ENCODE results near the gene SND1. TPM values are rescaled to one million over a fixed set of nuclear protein-coding genes. Genes with fewer than 3 reads are reported as not detected.

The SND1 gene
- total RNA-seq, 1 experiment from 2014 or later, result 139 TPM

- intact Hi-C loops (cut with micrococcal nuclease), result no loop called here
- POLR2A ChIA-PET (ENCODE audit: unreplicated experiment), result no interaction called here
These were observed 108.5 kb downstream of the SND1 start for GRCh38 chr7:127760436-127761031.

GRCh38 chr7:127761196-127761595 lies 109.2 kb downstream of the SND1 start:
- ATAC-seq (no peak), DNase-seq (no peak)
- peaks cover 5% of the 10 kb centered on the region; the same call in 1 of the 2 replicates for H3K36me3 ChIP-seq (ENCODE audit: low read depth, low read length)
- no peaks in the 10 kb centered on the region for H3K9me2 ChIP-seq (replicated peaks; ENCODE audit: low read length)
- no TSS peak for BruUV-seq (replicated peaks)
- no peak overlapping the region for H2AFZ ChIP-seq (ENCODE audit: low read length)
- no peak overlapping the region for H3K27ac ChIP-seq (ENCODE audit: low read length)
- intact Hi-C loops (cut with micrococcal nuclease), result no loop called here
- CTCF ChIA-PET, result no interaction called here
- H4K20me1 ChIP-seq (ENCODE audit: low read length), result peaks cover 11% of the 10 kb centered on the region; the same call in 1 of the 2 replicates
- H3K9ac ChIP-seq (ENCODE audit: low read length), result no peak overlapping the region
- no peaks in the 10 kb centered on the region for H3K27me3 ChIP-seq (ENCODE audit: low read length)
- H3K79me2 ChIP-seq (ENCODE audit: low read length), result peaks cover 77% of the 10 kb centered on the region
- TF ChIP-seq EZH2 (IDR thresholded peaks at IDR 0.05; ENCODE audit: low read length, unreplicated experiment), result no peak
- no peak for TF ChIP-seq CTCF (conservative IDR thresholded peaks at IDR 0.05; ENCODE audit: low read depth, low read length)
- TF ChIP-seq EZH2phosphoT487 (IDR thresholded peaks at IDR 0.05; ENCODE audit: borderline replicate concordance, low read length), result no peak
- no peak overlapping the region for H3K4me2 ChIP-seq (ENCODE audit: low read length)
- no peaks in the 10 kb centered on the region for H3K4me1 ChIP-seq (ENCODE audit: insufficient read depth, low read length)
- POLR2A ChIA-PET (ENCODE audit: unreplicated experiment), result no interaction called here
- no peaks in the 10 kb centered on the region for H3K9me3 ChIP-seq (ENCODE audit: low read length)
- no peak overlapping the region for H3K4me3 ChIP-seq (ENCODE audit: low read length)
- H3F3A ChIP-seq (ENCODE audit: low read length, unreplicated experiment), result no peaks in the 10 kb centered on the region

More at GRCh38 chr7:127760436-127761031, 108.5 kb downstream of the SND1 start:
- Histone ChIP-seq H4K20me1 (ENCODE audit: low read length) (peaks cover 18% of the 10 kb centered on the region; the same call in 1 of the 2 replicates), H3K9me3 (ENCODE audit: low read length) (no peaks in the 10 kb centered on the region), H3K79me2 (ENCODE audit: low read length) (peaks cover 78% of the 10 kb centered on the region), H3K9me2 (replicated peaks; ENCODE audit: low read length) (no peaks in the 10 kb centered on the region), H3K4me3 (ENCODE audit: low read length) (no peak overlapping the region), H3K4me1 (ENCODE audit: insufficient read depth, low read length) (no peaks in the 10 kb centered on the region), H3F3A (ENCODE audit: low read length, unreplicated experiment) (no peaks in the 10 kb centered on the region), H3K36me3 (ENCODE audit: low read depth, low read length) (peaks cover 5% of the 10 kb centered on the region; the same call in 1 of the 2 replicates), H3K27ac (ENCODE audit: low read length) (no peak overlapping the region), H3K27me3 (ENCODE audit: low read length) (no peaks in the 10 kb centered on the region), H3K9ac (ENCODE audit: low read length) (no peak overlapping the region), H2AFZ (ENCODE audit: low read length) (no peak overlapping the region), H3K4me2 (ENCODE audit: low read length) (no peak overlapping the region)
- CTCF ChIA-PET, result no interaction called here
- DNase-seq, result no peak
- no peak for TF ChIP-seq EZH2 (IDR thresholded peaks at IDR 0.05; ENCODE audit: low read length, unreplicated experiment)
- no peak for TF ChIP-seq CTCF (conservative IDR thresholded peaks at IDR 0.05; ENCODE audit: low read depth, low read length)
- no peak for TF ChIP-seq EZH2phosphoT487 (IDR thresholded peaks at IDR 0.05; ENCODE audit: borderline replicate concordance, low read length)
- ATAC-seq, result no peak
- no TSS peak for BruUV-seq (replicated peaks)

GRCh38 chr7:127764681-127765080 lies 112.7 kb downstream of the SND1 start:
- peaks cover 5% of the 10 kb centered on the region; the same call in 1 of the 2 replicates for H3K36me3 ChIP-seq (ENCODE audit: low read depth, low read length)
- ChIA-PET POLR2A (ENCODE audit: unreplicated experiment) (no interaction called here), CTCF (no interaction called here)
- H3K4me1 ChIP-seq (ENCODE audit: insufficient read depth, low read length), result no peaks in the 10 kb centered on the region
- no peaks in the 10 kb centered on the region; the same call in 1 of the 2 replicates for H4K20me1 ChIP-seq (ENCODE audit: low read length)
- no TSS peak for BruUV-seq (replicated peaks)
- ATAC-seq (no peak), DNase-seq (no peak)
- intact Hi-C loops (cut with micrococcal nuclease), result no loop called here
- H3K27ac ChIP-seq (ENCODE audit: low read length), result no peak overlapping the region
- TF ChIP-seq EZH2phosphoT487 (IDR thresholded peaks at IDR 0.05; ENCODE audit: borderline replicate concordance, low read length) (no peak), CTCF (conservative IDR thresholded peaks at IDR 0.05; ENCODE audit: low read depth, low read length) (no peak), EZH2 (IDR thresholded peaks at IDR 0.05; ENCODE audit: low read length, unreplicated experiment) (no peak)
- no peaks in the 10 kb centered on the region for H3K27me3 ChIP-seq (ENCODE audit: low read length)
- no peak overlapping the region for H3K9ac ChIP-seq (ENCODE audit: low read length)
- no peaks in the 10 kb centered on the region for H3K9me2 ChIP-seq (replicated peaks; ENCODE audit: low read length)
- H3K4me3 ChIP-seq (ENCODE audit: low read length), result no peak overlapping the region
- no peak overlapping the region for H3K4me2 ChIP-seq (ENCODE audit: low read length)
- peaks cover 71% of the 10 kb centered on the region for H3K79me2 ChIP-seq (ENCODE audit: low read length)
- no peak overlapping the region for H2AFZ ChIP-seq (ENCODE audit: low read length)
- no peaks in the 10 kb centered on the region for H3K9me3 ChIP-seq (ENCODE audit: low read length)
- no peaks in the 10 kb centered on the region for H3F3A ChIP-seq (ENCODE audit: low read length, unreplicated experiment)

Data from PC-3 (cell line).